T-cell (primary cell): ENCODE results near the gene CHRNA3. TPM values are rescaled to one million over a fixed set of nuclear protein-coding genes. Genes with fewer than 3 reads are reported as not detected.

ENCODE experiments used
- ATAC-seq, 4 experiments: fragments of 200-7000 bp in 3 of 4; fragments of 150-1000 bp in 1 of 4; cut with Tn5 transposase; replicated peaks in 1 of 4; 1 replicate in 3 of 4; 2 replicates in 1 of 4; pipeline ENCODE4 v1.10.0; 2021; ENCODE audit warnings: moderate library complexity in 3 of 4, mild to moderate bottlenecking in 2 of 4, moderate number of reproducible peaks in 1 of 4
- CTCF ChIA-PET, 2 donors: fragments of 300-600 bp; sonication (Branson Sonifier 250); formaldehyde crosslinking; loops; one replicate each; lab custom pipeline; 2022; ENCODE audit warnings: antibody characterized with exemption in 2 of 2; lab: Charles Lee
- POLR2A ChIA-PET, 2 donors: fragments of 300-600 bp; sonication (Branson Sonifier 250); formaldehyde crosslinking; loops; one replicate each; lab custom pipeline; 2022; ENCODE audit warnings: antibody characterized with exemption in 2 of 2; lab: Charles Lee
- DNase-seq, 35 experiments: peaks; one replicate each; pipeline versions ENCODE4 v3.0.0 to v3.0.0-alpha.2; 2013 to 2023
- H3K27ac ChIP-seq: one replicate; pipeline ENCODE4 v1.5.1; 2013; ENCODE audit warnings: low read length
- H3K27me3 ChIP-seq, 2 experiments: replicated peaks in 1 of 2; 1 replicate in 1 of 2; 2 replicates in 1 of 2; pipeline versions ENCODE4 v1.6.1 to v1.7.0; 2013; ENCODE audit warnings: low read length in 1 of 2, mixed read lengths in 1 of 2; ENCODE audit not compliant: control insufficient read depth in 2 of 2, insufficient read depth in 2 of 2; ENCODE audit errors: extremely low read depth in 1 of 2
- H3K36me3 ChIP-seq, 2 donors: 1 replicate in 1 of 2; 2 replicates in 1 of 2; pipeline versions ENCODE4 v1.6.1 to v1.7.0; 2013; ENCODE audit warnings: low read length in 1 of 2; ENCODE audit not compliant: control insufficient read depth in 2 of 2, insufficient read depth in 1 of 2; ENCODE audit errors: extremely low read depth in 1 of 2
- H3K4me1 ChIP-seq, 2 experiments: 1 replicate in 1 of 2; 2 replicates in 1 of 2; pipeline versions ENCODE4 v1.6.1 to v1.7.0; 2013; ENCODE audit warnings: low read length in 2 of 2, mixed read lengths in 1 of 2; ENCODE audit not compliant: insufficient read depth in 2 of 2, control insufficient read depth in 1 of 2; ENCODE audit errors: extremely low read depth in 1 of 2
- H3K4me3 ChIP-seq, 2 donors: 1 replicate in 1 of 2; 2 replicates in 1 of 2; pipeline versions ENCODE4 v1.5.1 to v1.7.0; 2013; ENCODE audit warnings: mild to moderate bottlenecking in 2 of 2, low read length in 1 of 2, moderate library complexity in 1 of 2; ENCODE audit not compliant: control insufficient read depth in 1 of 2; ENCODE audit errors: extremely low read depth in 1 of 2
- H3K9me3 ChIP-seq: 2 replicates; pipeline ENCODE4 v1.7.0; 2013
- H3K27ac Mint-ChIP-seq, 2 donors: one replicate each; pipeline ENCODE4 v1.8.0; 2020 to 2021; ENCODE audit warnings: mild to moderate bottlenecking in 2 of 2, mixed read lengths in 2 of 2
- H3K27me3 Mint-ChIP-seq, 2 donors: one replicate each; pipeline ENCODE4 v1.8.0; 2021 to 2022; ENCODE audit warnings: mixed read lengths in 2 of 2
- H3K36me3 Mint-ChIP-seq: one replicate; pipeline ENCODE4 v1.8.0; 2021; ENCODE audit warnings: mixed read lengths
- H3K4me1 Mint-ChIP-seq, 3 donors: one replicate each; pipeline ENCODE4 v1.8.0; 2020 to 2022; ENCODE audit warnings: mixed read lengths in 3 of 3, mild to moderate bottlenecking in 1 of 3
- H3K4me3 Mint-ChIP-seq, 3 donors: one replicate each; pipeline ENCODE4 v1.8.0; 2020 to 2022; ENCODE audit warnings: mild to moderate bottlenecking in 3 of 3, mixed read lengths in 3 of 3, moderate library complexity in 3 of 3
- H3K9me3 Mint-ChIP-seq, 3 donors: one replicate each; pipeline ENCODE4 v1.8.0; 2020 to 2022; ENCODE audit warnings: mixed read lengths in 3 of 3
- WGBS: methylation state at CpG from one replicate; pipeline ENCODE4 v1.1.5; 2013; ENCODE audit warnings: missing lambda C conversion rate; ENCODE audit not compliant: insufficient coverage; 5-methylcytosine and 5-hydroxymethylcytosine counted together
- total RNA-seq, 35 experiments: library from RNA in 6 of 35; stranded (reverse) in 6 of 35; fragments of 120-200 nt in 1 of 35; gene quantifications; one replicate each; pipeline versions ENCODE4 v1.2.1 to v1.2.4 and lab custom pipeline; 2013 to 2026

CHRNA3 gene
- total RNA-seq, 5 donors from 2014 or later (not counting 1 experiment from before 2014, with no cell fraction given): not detected

- POLR2A ChIA-PET: no interaction called here
- H3K4me1 Mint-ChIP-seq: peaks cover 2 to 4% (median 4%) of the 10 kb centered on the region in 3 donors
- no peaks in the 10 kb centered on the region for H3K9me3 Mint-ChIP-seq
- DNase-seq: no peak
- no peak for ATAC-seq
- no CpG with 5 or more reads among the region's 4 CpGs for WGBS
- Histone ChIP-seq H3K9me3 (no peaks in the 10 kb centered on the region), H3K4me3 (no peak overlapping the region), H3K36me3 (no peaks in the 10 kb centered on the region), H3K27ac (no peak overlapping the region), H3K4me1 (peaks cover 0 to under 1% of the 10 kb centered on the region in 2 experiments), H3K27me3 (peaks cover 0 to 9% of the 10 kb centered on the region in 2 experiments)
- H3K36me3 Mint-ChIP-seq: no peaks in the 10 kb centered on the region
- H3K27me3 Mint-ChIP-seq: peaks cover 10 to 14% of the 10 kb centered on the region in 2 donors
- no peak overlapping the region for H3K4me3 Mint-ChIP-seq
- CTCF ChIA-PET: interaction anchor here in 1 of 2 donors (0.7 kb wide), 1 partner anchor 1282 kb away, joined by 8 read pairs; no protein-coding TSS in a partner anchor
- H3K27ac Mint-ChIP-seq: no peak overlapping the region
Observed at GRCh38 chr15:78571382-78571781, 49.4 kb downstream of the CHRNA3 start.

GRCh38 chr15:78570710-78571109 is 50.1 kb downstream of the CHRNA3 start:
- no peak overlapping the region for H3K27ac ChIP-seq

GRCh38 chr15:78567531-78567930 is 53.3 kb downstream of the CHRNA3 start:
- peak overlapping the region in 2 of 3 donors; percentile 1 to 2 for H3K4me3 Mint-ChIP-seq
- H3K27me3 ChIP-seq: peaks cover 0 to 15% of the 10 kb centered on the region in 2 experiments
- DNase-seq: no peak
- WGBS: 40% methylated on average over 1 of the region's 4 CpGs
- H3K4me3 ChIP-seq: no peak overlapping the region
- ChIA-PET CTCF (no interaction called here), POLR2A (no interaction called here)
- no peak overlapping the region for H3K27ac Mint-ChIP-seq
- peaks cover 6 to 17% of the 10 kb centered on the region in 2 experiments for H3K4me1 ChIP-seq
- H3K27ac ChIP-seq: no peak overlapping the region
- no peaks in the 10 kb centered on the region for H3K9me3 ChIP-seq
- H3K9me3 Mint-ChIP-seq: no peaks in the 10 kb centered on the region
- ATAC-seq: no peak
- H3K27me3 Mint-ChIP-seq: peaks cover 14 to 21% of the 10 kb centered on the region in 2 donors
- H3K36me3 Mint-ChIP-seq: no peaks in the 10 kb centered on the region
- peaks cover 19 to 20% (median 20%) of the 10 kb centered on the region in 3 donors for H3K4me1 Mint-ChIP-seq
- H3K36me3 ChIP-seq: no peaks in the 10 kb centered on the region

More at GRCh38 chr15:78570710-78571109, 50.1 kb downstream of the CHRNA3 start:
- CTCF ChIA-PET: interaction anchor here in 1 of 2 donors (0.7 kb wide), 1 partner anchor 1282 kb away, joined by 8 read pairs; no protein-coding TSS in a partner anchor
- ATAC-seq (no peak), DNase-seq (no peak)
- Mint-ChIP-seq H3K36me3 (no peaks in the 10 kb centered on the region), H3K4me3 (no peak overlapping the region), H3K9me3 (no peaks in the 10 kb centered on the region), H3K27ac (no peak overlapping the region), H3K4me1 (peaks cover 7 to 10% (median 8%) of the 10 kb centered on the region in 3 donors), H3K27me3 (peaks cover 13 to 14% of the 10 kb centered on the region in 2 donors)
- Histone ChIP-seq H3K9me3 (no peaks in the 10 kb centered on the region), H3K27me3 (peaks cover 0 to 11% of the 10 kb centered on the region in 2 experiments), H3K36me3 (no peaks in the 10 kb centered on the region), H3K4me1 (peaks cover 6% of the 10 kb centered on the region in 2 experiments), H3K4me3 (no peak overlapping the region)
- WGBS: no CpG with 5 or more reads among the region's 2 CpGs
- POLR2A ChIA-PET: no interaction called here

- Mint-ChIP-seq H3K36me3 (no peaks in the 10 kb centered on the region), H3K4me3 (peak overlapping the region; percentile 81 to 91 (median 81)), H3K27ac (no peak overlapping the region), H3K4me1 (peaks cover 19 to 20% (median 20%) of the 10 kb centered on the region in 3 donors), H3K27me3 (peaks cover 19 to 25% of the 10 kb centered on the region in 2 donors), H3K9me3 (no peaks in the 10 kb centered on the region)
- POLR2A ChIA-PET: interaction anchor here in 1 of 2 donors (0.5 kb wide), 1 partner anchor 132 kb away, joined by 5 read pairs; no protein-coding TSS in a partner anchor
- DNase-seq (peak in 2 of 35 experiments; percentile 3 to 17), ATAC-seq (peak; percentile 24 to 43 (median 31))
- peak overlapping the region; percentile 63 to 67 for H3K4me3 ChIP-seq
- no peaks in the 10 kb centered on the region for H3K36me3 ChIP-seq
- H3K9me3 ChIP-seq: no peaks in the 10 kb centered on the region
- CTCF ChIA-PET: interaction anchor here in 1 of 2 donors (1.7 kb wide), 1 partner anchor 25 kb away, joined by 11 read pairs; the partner anchor contains the start of gene PSMA4
- peaks cover 6 to 17% of the 10 kb centered on the region in 2 experiments for H3K4me1 ChIP-seq
- no peak overlapping the region for H3K27ac ChIP-seq
- 28% methylated on average over 5 of the region's 19 CpGs for WGBS
- peaks cover 0 to 15% of the 10 kb centered on the region in 2 experiments for H3K27me3 ChIP-seq
Observed at GRCh38 chr15:78565951-78566774, 54.6 kb downstream of the CHRNA3 start.

GRCh38 chr15:78565097-78565950 is 55.5 kb downstream of the CHRNA3 start, which contains the start of gene CHRNA5:
CHRNA5 (plus strand) TSS chr15:78565520; CDS start chr15:78565720, 200 bp downstream.
- peak; percentile 71 to 81 (median 72) for ATAC-seq
- H3K27ac Mint-ChIP-seq: peak within 1 kb of the TSS in 1 of 2 donors; percentile 3
- Histone ChIP-seq H3K9me3 (no peaks in the 10 kb centered on the region), H3K36me3 (no peaks in the 10 kb centered on the region), H3K27ac (no peak within 1 kb of the TSS), H3K4me1 (peaks cover 6 to 17% of the 10 kb centered on the region in 2 experiments), H3K27me3 (peaks cover 0 to 15% of the 10 kb centered on the region in 2 experiments), H3K4me3 (peak within 1 kb of the TSS; percentile 63 to 67)
- peaks cover 19 to 25% of the 10 kb centered on the region in 2 donors for H3K27me3 Mint-ChIP-seq
- peak within 1 kb of the TSS; percentile 81 to 91 (median 84) for H3K4me3 Mint-ChIP-seq
- WGBS: under 1% methylated on average over 74 of the region's 75 CpGs
- peak in 28 of 35 experiments; percentile 4 to 74 (median 30) for DNase-seq
- H3K9me3 Mint-ChIP-seq: no peaks in the 10 kb centered on the region
- no peaks in the 10 kb centered on the region for H3K36me3 Mint-ChIP-seq
- H3K4me1 Mint-ChIP-seq: peaks cover 19 to 20% (median 20%) of the 10 kb centered on the region in 3 donors
- ChIA-PET CTCF (interaction anchor here in 1 of 2 donors (1.7 kb wide), 1 partner anchor 24 kb away, joined by 11 read pairs; the partner anchor contains the start of gene PSMA4), POLR2A (interaction anchor here (0.5 to 1.0 kb wide), 4 partner anchors 25 to 410 kb away, joined by 3 to 5 read pairs (median 4); partner anchors contain the start of gene PSMA4 (in 1 of the 2))
